Measurements from ENCODE around the gene ANKFN1.

DNA sequence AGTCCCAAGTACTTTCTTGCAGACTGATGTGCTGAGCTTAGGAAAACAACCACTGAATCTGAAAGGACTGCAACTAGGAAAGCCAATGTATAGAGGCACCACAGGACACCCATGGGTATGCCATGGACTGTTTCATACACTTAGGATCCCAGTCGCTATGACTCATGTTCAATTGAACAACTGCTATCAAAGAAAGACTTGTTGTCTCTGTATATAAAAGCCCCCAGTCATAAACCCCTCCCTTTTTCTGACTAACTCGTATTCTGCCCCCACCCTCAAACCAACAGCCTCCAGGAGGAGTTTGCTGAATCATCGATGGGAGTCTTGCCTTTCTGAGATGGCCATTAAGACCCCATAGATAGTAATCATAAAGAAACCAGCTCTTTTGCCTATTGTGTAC is 205.4 kb downstream of the ANKFN1 start:
- TF ChIP-seq, protein P1, sequence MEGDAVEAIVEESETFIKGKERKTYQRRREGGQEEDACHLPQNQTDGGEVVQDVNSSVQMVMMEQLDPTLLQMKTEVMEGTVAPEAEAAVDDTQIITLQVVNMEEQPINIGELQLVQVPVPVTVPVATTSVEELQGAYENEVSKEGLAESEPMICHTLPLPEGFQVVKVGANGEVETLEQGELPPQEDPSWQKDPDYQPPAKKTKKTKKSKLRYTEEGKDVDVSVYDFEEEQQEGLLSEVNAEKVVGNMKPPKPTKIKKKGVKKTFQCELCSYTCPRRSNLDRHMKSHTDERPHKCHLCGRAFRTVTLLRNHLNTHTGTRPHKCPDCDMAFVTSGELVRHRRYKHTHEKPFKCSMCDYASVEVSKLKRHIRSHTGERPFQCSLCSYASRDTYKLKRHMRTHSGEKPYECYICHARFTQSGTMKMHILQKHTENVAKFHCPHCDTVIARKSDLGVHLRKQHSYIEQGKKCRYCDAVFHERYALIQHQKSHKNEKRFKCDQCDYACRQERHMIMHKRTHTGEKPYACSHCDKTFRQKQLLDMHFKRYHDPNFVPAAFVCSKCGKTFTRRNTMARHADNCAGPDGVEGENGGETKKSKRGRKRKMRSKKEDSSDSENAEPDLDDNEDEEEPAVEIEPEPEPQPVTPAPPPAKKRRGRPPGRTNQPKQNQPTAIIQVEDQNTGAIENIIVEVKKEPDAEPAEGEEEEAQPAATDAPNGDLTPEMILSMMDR (IDR thresholded peaks at IDR 0.05) = no peak
- TF ChIP-seq EP300 (IDR thresholded peaks at IDR 0.05) = no peak
